Activated B cell treated with CpG ODN at 0.5 μM for 24 hours (primary cell): ENCODE measurements around the gene STAC2. TPM values are rescaled to one million over a fixed set of nuclear protein-coding genes. Genes with fewer than 3 reads are reported as not detected.
A peak's percentile ranks its signal among the peaks of the same experiment; 100 is the strongest.

Source experiments
- ATAC-seq: fragments of 200-7000 bp; cut with Tn5 transposase; one replicate; pipeline ENCODE4 v1.10.0; 2021; ENCODE audit warnings: low read depth, mild to moderate bottlenecking, moderate library complexity
- CTCF ChIA-PET: fragments of 350-600 bp; sonication (Branson Sonifier 250); formaldehyde crosslinking; loops from one replicate; lab custom pipeline; 2021; ENCODE audit warnings: antibody characterized with exemption; lab: Charles Lee
- POLR2A ChIA-PET: fragments of 350-600 bp; sonication (Branson Sonifier 250); formaldehyde crosslinking; loops from one replicate; lab custom pipeline; 2021; ENCODE audit warnings: antibody characterized with exemption; lab: Charles Lee
- DNase-seq: peaks from one replicate; pipeline ENCODE4 v3.0.0; 2022
- H3K27ac Mint-ChIP-seq: one replicate; pipeline ENCODE4 v1.8.0; 2020; ENCODE audit warnings: mixed read lengths
- H3K27me3 Mint-ChIP-seq: one replicate; pipeline ENCODE4 v1.8.0; 2021; ENCODE audit warnings: mixed read lengths
- H3K36me3 Mint-ChIP-seq: one replicate; pipeline ENCODE4 v1.8.0; 2021; ENCODE audit warnings: low read depth, mixed read lengths
- H3K4me1 Mint-ChIP-seq: one replicate; pipeline ENCODE4 v1.8.0; 2021; ENCODE audit warnings: mixed read lengths
- H3K4me3 Mint-ChIP-seq: one replicate; pipeline ENCODE4 v1.8.0; 2020; ENCODE audit warnings: mild to moderate bottlenecking, mixed read lengths
- H3K9me3 Mint-ChIP-seq: one replicate; pipeline ENCODE4 v1.8.0; 2020; ENCODE audit warnings: mixed read lengths
- CTCF ChIP-seq: fragments of 200-600 bp; IDR thresholded peaks from one replicate; pipeline ENCODE4 v1.8.0; 2022; ENCODE audit warnings: antibody characterized with exemption, mild to moderate bottlenecking
- intact Hi-C: fragments of 100-400 bp; cut with micrococcal nuclease; formaldehyde crosslinking; loops from one replicate; pipeline ENCODE4 v1.15.1; 2024
- total RNA-seq: library from RNA; stranded (reverse); gene quantifications from 2 replicates; pipeline ENCODE4 v1.2.3, GENCODE V29; 2022

The STAC2 gene
- total RNA-seq, 1 donor from 2014 or later: not detected

GRCh38 chr17:39212841-39213480, 12.8 kb downstream of the STAC2 start:
- H3K9me3 Mint-ChIP-seq: no peaks in the 10 kb centered on the region
- peaks cover 25% of the 10 kb centered on the region for H3K4me1 Mint-ChIP-seq
- H3K4me3 Mint-ChIP-seq: no peak overlapping the region
- ATAC-seq (no peak), DNase-seq (no peak)
- POLR2A ChIA-PET: interaction anchor here (0.7 kb wide), 1 partner anchor 13 kb away, joined by 3 read pairs; the partner anchor contains the start of gene STAC2
- intact Hi-C loops: no loop called here
- CTCF ChIA-PET: interaction anchor here (1.8 kb wide), 1 partner anchor 19 kb away, joined by 6 read pairs; no protein-coding TSS in a partner anchor
- H3K27ac Mint-ChIP-seq: no peak overlapping the region
- H3K27me3 Mint-ChIP-seq: peaks cover 32% of the 10 kb centered on the region
- no peak for TF ChIP-seq CTCF
- no peaks in the 10 kb centered on the region for H3K36me3 Mint-ChIP-seq

DNA sequence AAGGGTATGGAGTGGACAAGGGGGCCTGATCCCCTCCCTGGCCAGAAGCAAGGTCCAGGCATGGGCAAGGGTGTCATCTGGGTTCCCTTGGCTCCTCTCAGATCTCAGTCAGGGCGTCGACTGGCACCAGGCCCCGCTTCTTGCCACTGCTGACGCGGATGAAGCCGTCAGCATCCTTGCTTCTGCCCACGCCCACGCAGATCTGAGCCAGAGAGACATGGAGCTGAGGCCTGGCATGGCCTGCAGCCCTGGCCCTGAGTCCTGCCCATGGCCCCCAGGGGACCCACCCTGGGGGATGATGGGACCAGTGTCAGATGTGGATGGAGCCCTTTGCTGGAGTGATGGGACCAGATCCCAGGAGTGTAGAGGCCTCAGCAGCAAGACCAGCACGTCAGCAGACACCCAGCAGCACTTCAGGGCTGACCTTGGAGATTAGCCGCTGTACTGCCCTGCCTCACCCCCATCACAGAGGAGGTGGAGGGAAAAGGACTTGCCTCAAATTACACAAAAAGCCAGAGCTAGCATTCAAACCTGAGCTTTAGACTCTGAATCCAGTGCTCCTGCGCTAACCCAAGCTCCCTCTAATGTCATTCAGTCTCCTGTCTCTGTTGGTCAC, 13.4 kb downstream of the STAC2 start:
- CTCF ChIA-PET: interaction anchor here (1.8 kb wide), 1 partner anchor 20 kb away, joined by 6 read pairs; no protein-coding TSS in a partner anchor
- Mint-ChIP-seq H3K36me3 (no peaks in the 10 kb centered on the region), H3K4me3 (no peak overlapping the region), H3K27me3 (peaks cover 32% of the 10 kb centered on the region), H3K9me3 (no peaks in the 10 kb centered on the region), H3K27ac (no peak overlapping the region), H3K4me1 (peaks cover 29% of the 10 kb centered on the region)
- POLR2A ChIA-PET: interaction anchor here (0.7 kb wide), 1 partner anchor 14 kb away, joined by 3 read pairs; the partner anchor contains the start of gene STAC2
- ATAC-seq (no peak), DNase-seq (no peak)
- intact Hi-C loops: no loop called here
- no peak for TF ChIP-seq CTCF

GRCh38 chr17:39210093-39210434, 15.7 kb downstream of the STAC2 start:
- ChIA-PET POLR2A (interaction anchor here (0.6 to 3.7 kb wide), 4 partner anchors 10 to 341 kb away, joined by 3 to 57 read pairs (median 4); partner anchors contain the start of gene RPL19), CTCF (interaction anchor here (7.0 to 7.4 kb wide), 2 partner anchors 26 to 36 kb away, joined by 151 to 177 read pairs; no protein-coding TSS in a partner anchor)
- no peak for TF ChIP-seq CTCF
- intact Hi-C loops: no loop called here
- Mint-ChIP-seq H3K27me3 (peaks cover 17% of the 10 kb centered on the region), H3K4me1 (peaks cover 36% of the 10 kb centered on the region), H3K4me3 (peak overlapping the region; percentile 57), H3K36me3 (peaks cover 5% of the 10 kb centered on the region), H3K9me3 (no peaks in the 10 kb centered on the region), H3K27ac (peak overlapping the region; percentile 59)
- ATAC-seq (no peak), DNase-seq (no peak)

- ATAC-seq (peak; percentile 37), DNase-seq (peak; percentile 45)
- no peak for TF ChIP-seq CTCF
- intact Hi-C loops: loop anchor here (1.0 to 10.0 kb wide), 3 partner anchors 9 to 415 kb away; partner anchors contain the start of genes PPP1R1B, RPL19 and STAC2
- H3K9me3 Mint-ChIP-seq: no peaks in the 10 kb centered on the region
- no peak overlapping the region for H3K27ac Mint-ChIP-seq
- H3K4me1 Mint-ChIP-seq: peaks cover 36% of the 10 kb centered on the region
- H3K36me3 Mint-ChIP-seq: peaks cover 11% of the 10 kb centered on the region
- H3K4me3 Mint-ChIP-seq: peak overlapping the region; percentile 61
- H3K27me3 Mint-ChIP-seq: peaks cover 13% of the 10 kb centered on the region
- ChIA-PET CTCF (interaction anchor here (7.0 to 7.4 kb wide), 2 partner anchors 27 to 37 kb away, joined by 151 to 177 read pairs; no protein-coding TSS in a partner anchor), POLR2A (interaction anchor here (0.6 to 3.7 kb wide), 10 partner anchors 9 to 340 kb away, joined by 3 to 57 read pairs (median 4); partner anchors contain the start of genes FBXL20 and RPL19)
Observed at GRCh38 chr17:39209317-39210092, 16.2 kb downstream of the STAC2 start.
